HG02981 (cell line): ENCODE data around the gene DIAPH2.

Experiments used
- ATAC-seq: cut with Tn5 transposase; IDR thresholded peaks from one replicate; pipeline ENCODE4 v1.9.1; 2021; ENCODE audit warnings: mild to moderate bottlenecking, moderate library complexity; ENCODE audit not compliant: unreplicated experiment

DIAPH2 gene

DNA sequence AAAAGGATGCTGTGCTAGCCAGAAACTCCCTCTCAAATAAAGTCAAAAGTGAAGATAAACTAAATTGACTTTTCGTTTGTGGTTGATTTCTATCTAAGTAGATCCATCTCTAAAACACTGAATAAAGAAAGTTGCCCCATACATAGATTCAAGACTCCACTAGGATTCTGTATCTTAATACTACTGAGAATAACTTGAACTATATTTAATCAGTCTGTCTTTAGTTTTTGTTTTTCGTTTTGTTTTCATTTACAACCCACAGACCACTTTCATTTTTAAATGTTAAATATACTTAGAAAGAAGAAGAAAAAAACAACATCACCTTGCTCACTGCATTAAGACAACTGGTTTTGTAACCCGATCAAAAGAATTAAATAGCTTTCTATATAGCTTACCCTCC, 854.1 kb downstream of the DIAPH2 start:
- ATAC-seq, result no peak

DNA sequence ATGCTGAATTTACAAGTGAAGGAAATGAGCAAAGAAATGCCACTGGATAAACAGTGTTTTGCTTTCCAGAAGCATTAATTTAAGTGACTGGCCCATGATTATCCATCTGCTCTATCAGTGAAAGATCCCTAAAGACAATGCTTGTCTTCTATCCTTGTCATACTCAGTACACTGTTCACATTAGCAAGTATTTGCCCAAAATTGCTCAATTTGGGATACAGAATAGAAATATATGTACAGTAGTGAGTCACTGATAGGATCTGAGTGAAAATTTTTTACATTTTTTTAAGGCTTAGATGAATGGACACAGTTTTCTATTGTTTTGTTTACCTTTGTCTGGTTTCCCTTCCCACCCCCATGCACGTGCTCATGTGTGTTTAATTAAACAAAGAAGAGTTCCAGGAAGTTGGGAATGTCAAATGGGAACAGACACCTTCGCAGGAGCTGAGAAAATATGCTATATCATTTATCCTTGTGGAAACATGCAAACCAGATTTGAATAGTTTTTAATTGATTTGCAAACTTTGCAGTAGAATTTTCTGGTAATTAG, 855.4 kb downstream of the DIAPH2 start:
- ATAC-seq, result no peak

DNA sequence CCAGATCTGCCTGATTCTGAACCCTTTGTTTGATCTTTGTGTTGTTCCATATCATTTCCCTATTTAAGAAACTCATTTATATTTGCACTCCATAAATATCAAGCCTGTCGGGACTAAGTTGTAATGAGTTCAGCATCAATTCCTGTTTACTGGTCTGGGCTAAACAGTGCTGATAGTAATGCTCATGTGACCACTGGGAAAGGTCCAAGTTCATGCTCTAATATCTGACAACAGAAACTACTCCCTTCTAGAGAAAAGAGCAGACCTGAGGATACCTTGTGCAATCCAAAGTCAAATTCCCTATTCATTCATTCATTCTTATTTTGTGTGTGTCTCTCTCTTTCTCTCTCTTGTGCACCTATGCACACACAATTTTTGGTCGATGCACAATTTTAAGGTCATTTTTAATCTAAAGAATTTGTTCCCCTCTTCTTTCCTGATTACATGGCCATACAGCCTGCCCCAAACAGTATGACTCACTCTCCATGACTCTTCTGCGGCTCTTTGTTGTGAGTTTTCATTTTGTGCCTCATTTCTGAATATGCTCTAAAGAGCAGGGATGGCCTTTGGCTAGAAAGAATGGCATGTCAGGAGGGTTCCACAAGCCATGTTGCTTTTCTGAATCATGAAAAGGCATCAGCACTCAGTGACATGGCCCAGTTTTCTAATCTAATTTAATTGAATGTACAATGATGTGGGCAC, 863.4 kb downstream of the DIAPH2 start:
- ATAC-seq, result no peak

DNA sequence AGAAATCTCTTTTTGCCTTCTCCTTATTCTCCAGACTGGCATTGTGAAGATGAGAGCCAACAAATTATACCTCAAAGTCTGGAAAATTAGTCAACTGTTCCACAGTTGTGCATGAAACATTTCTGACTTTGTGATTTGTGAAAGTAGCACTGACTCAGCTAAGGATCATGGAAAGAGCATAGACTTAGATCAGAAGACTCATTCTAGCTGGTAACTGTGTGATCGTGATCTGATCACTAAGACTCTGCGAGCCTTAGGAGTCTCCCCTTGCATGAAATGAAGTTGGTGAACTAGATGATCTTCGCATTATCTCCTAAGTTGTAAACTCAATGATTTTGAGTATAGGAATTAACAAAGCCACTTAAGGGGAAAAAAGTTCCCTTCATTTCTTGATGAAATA, 867.2 kb downstream of the DIAPH2 start:
- no peak for ATAC-seq

DNA sequence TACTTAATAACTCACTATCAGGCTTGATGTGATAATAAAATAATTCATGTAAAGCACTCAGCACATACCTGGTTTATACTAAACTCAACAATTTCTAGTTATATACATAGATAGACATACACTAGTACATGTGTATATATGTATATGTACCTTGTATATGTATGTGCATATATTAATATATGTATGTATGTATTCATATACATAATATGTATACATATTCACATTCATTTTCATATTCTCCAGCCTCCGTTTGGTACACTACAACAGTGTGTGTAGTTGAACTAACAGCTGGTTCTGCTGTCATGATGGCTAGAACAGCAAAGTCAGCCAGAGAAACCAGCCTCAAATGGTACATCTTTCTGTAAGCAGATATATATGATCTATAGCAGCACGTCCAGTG, 869.2 kb downstream of the DIAPH2 start:
- no peak for ATAC-seq

DNA sequence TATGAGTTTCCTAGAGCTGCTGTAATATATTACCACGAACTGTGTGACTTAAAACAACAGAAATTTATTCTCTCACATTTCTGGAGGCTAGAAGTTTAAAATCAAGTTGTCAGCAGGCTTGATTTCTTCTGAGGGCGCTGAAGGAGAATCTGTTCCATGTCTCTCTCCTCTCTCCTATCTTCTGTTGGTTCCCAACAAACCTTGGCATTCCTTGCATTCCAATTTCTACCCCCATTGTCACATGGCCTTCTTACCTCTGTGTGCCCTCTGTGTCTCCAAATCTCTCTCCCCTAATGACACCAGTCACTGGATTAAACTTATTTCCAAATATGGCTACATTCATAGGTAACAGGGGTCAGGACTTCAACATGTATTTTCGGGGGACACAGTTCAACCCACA, 871.7 kb downstream of the DIAPH2 start:
- ATAC-seq, result no peak

DNA sequence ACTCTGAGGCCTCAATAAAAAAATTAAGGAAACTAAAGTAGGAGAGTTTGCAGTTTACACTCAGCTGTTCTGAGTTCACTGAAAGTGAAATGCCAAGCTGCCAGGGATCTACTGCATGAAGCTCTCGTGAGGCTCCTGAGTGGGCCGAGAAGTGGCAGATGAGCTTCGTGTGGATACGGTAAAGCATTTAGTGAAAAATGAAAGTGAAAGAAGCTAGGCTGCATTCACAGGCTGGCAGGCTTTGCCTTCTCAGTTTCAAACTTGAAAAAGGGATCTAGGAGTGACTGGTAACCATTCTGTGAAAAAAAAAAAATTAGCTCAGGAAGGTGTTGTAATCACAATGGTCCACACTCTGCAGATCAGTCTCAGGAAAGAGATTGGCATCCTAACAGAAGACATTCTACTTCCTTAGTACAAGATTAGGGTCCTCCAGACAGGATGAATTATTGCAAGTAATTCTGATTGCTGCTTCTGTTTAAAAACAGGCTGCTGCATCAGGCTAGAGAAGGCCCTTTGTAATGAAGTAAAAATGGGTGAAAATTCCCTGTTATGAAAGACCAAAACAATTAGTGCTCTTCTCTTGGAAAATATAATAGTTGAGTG, 879.0 kb downstream of the DIAPH2 start:
- peak; percentile 99 for ATAC-seq

DNA sequence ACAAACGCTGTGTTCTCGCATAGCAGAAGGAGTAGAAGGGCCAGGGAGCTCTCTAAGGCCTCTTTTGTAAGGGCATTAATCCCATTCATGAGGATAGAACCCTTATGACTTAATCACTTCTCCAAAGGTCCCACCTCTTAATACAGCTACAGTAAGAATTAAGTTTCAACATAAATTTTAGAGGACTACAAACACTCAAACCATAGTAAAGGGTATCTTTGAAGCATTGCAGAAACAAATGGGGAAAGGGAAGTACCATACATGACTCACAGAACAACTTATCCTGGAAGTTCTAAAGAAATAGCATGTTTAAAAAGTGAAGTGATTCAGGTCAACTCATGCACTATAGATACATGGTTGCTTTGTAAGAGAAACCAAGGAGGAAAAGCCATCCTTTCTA, 879.9 kb downstream of the DIAPH2 start:
- no peak for ATAC-seq

DNA sequence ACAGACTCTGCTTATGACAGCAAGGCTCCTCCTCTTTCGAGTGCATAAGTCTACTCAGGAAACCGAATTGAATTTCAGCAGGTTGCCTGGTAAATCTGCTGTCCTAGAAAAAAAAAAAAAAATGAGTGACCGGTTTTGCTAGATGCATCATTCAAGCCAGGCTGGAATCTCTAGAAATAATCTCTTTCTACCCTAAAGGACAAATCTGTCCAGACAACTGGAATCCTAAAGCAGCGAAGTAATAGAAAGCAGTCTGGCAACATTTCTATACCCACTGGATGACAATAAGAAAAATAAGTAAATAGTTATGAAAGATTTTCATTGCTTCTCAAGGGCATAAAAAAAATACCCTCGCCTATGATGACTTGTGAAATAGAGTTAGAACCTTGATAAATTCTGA, 902.5 kb downstream of the DIAPH2 start:
- no peak for ATAC-seq

DNA sequence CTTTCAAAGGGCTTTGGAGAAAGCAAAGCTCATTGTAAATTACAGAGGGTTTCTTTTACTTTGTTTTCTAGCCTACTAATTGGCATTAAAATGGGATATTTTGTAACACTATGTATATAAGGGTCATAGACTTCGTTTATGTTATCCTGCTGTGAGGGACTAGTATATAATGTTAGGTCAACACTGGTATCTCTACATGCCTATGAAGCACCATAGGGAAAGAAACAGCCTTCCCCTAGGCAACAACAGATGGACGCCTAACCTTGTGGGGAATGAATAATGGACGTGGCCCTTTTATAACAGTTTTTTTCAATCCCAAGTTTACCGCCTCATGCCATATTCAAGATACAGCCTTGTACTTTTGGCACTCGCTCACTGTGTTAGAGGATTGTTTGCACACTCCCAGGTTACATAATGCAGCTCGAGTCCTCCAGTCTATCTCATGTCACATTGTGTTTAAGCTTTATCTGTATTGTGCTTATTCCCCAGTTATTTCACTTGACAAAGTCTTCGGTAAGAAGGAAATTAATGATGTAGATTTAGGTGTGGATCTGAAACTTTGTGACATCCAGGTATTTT, 910.1 kb downstream of the DIAPH2 start:
- no peak for ATAC-seq

DNA sequence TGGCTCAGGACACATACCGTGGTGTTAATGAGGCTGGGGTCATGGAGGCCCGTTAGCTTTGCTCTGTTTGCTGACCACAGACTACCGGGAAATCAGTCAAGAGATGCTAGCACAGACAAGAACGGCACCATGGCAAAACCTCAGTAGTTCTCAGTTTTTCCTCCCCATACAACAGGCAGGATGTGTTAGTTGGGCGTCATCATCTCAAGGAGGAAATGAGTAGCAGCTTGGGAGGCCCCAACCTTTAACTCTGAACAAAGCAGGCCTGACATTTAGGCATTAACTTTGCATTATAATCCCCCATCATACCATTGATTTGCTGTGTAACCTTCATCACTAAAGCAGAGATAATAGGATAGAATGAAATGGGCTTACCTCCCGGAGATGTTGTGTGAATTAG, 913.3 kb downstream of the DIAPH2 start:
- no peak for ATAC-seq

DNA sequence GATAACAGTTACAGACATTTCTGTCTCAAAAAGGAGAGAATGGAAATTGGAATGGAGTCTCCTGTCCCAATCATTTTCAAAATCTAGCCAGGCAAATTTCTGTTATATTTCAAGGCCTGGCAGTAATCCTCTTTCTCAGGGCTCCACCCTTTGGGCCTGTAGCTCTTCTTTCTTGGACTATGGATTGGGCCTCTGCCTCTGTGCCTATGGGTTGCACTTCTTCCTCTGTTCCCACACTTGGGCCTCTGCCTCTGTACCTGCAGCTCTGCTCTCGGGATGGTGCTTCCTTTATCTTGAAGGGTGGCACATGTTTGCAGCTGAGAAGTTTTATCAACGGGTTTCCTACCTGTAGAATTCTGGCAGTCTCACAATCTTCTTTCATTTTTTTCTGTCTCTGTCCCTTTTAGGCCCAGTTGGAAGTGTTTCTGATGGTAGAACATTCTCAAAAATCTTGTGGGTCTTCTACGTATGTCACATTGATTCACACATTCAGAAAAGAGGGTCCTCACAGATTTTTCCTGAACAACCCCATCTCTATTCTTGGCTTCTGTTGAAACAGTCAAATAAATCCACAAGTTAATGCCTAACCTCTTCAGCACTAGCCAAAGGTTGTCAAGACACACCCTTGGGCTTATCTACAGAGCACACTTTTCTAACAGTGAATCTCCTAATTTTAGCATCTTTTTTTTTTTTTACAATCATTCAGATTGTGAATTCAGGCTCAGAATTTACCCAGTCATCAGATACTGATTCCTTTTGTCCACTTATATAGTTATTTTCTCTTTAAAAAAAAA, 918.0 kb downstream of the DIAPH2 start:
- no peak for ATAC-seq

DNA sequence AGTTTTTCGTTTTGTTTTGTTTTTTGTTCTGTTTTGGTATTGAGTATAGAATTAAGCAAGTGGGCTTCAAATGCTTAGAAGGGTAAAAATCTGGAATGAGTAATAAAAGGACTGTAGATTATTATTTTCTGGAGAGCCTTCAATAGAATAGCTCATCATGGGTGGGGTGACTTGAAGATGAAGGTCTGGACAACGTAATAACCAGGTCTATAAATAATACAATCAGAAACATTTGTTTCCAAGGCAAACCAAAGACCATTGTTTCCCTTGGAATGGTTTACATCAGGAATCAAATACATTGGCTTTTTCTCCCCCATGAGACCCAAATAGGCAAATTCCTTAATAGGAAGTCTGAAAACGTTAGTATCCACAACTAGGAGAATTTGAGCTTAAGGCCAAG, 920.6 kb downstream of the DIAPH2 start:
- ATAC-seq, result no peak

DNA sequence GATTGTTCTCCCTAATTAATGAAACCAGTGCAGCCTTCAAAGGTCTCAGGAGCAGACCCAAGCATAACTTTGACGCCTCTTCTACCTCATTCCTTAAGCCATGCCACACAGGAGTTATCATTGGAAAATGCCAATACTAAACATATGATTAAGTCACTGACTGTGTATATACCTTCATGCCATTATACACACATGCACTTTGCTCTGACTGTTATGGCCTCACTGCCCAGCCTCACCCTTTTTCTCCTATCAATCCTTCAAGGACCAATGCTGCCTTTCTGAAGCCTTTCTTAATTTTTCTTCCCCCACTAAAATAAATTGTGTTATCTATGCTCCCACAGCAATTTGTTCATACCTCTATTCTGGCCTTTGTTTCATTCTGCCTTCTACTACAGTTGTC, 924.7 kb downstream of the DIAPH2 start:
- ATAC-seq, result no peak

DNA sequence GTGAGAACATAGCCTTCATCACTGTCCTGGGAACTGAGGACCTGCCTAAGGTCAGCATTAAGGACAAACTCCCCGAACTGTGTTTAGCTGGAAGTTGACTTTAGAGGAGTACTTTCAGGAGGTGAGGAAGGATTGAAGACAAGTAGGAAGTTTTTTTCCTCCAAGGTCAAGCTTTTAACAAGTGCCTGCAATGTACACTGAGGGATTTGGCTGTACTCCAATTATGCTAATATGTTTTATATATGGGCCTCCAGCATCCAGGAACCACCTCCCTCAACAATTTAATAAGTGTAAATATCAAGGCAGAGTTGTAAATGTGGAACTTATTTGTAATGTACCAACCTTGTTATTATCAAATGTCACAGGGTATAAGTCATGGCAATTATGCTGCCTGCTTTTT, 925.3 kb downstream of the DIAPH2 start:
- ATAC-seq, result no peak

DNA sequence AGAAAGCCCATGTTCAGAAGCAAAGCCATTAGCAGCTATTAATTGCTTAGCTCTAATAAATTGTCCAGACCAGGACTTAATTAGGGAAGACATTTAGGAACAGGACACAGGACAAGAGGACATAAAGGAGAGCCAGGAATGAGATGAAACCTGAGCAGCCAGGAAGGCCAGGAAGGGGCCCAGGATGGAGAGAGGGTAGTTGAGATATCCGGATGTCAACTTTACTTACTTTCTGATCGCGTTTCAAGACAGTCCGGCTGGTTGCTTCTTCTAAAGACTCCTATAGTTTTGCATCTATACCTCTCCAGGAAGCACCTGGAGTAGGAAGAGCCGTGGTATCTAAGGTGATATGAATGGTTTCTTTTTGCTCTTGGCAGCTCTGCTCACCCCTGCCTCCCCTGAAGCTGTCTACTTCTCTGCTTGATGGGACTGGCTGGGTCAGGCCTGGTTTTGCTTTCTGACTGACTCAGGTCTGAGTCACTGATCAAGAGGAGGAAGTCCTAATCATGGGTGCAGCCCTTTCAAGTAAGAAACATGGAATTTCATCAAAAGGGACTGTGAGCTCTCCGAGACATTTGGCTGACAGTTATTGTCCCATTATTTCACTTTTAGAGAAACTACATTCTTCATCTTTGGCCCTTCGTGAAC, 932.4 kb downstream of the DIAPH2 start:
- ATAC-seq, result peak; percentile 97

DNA sequence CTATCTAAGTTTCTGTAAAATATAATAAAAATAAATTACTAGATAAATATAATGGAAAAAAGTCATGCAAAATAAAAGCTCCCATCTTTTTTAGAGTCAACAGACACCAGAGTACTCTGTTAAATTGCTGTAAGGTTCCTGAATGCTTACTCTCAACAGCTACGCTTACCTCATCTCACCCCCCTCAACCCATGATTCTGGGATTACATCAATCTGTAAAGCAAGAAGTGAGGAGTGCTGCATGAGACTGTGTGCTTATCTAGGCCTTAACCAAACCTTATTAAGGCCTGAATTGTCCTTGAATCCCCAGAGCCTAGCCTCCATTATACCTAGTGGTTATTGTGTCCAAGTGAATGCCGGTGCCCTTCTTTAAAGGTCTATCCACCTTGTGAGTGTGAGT, 934.9 kb downstream of the DIAPH2 start:
- ATAC-seq, result no peak

DNA sequence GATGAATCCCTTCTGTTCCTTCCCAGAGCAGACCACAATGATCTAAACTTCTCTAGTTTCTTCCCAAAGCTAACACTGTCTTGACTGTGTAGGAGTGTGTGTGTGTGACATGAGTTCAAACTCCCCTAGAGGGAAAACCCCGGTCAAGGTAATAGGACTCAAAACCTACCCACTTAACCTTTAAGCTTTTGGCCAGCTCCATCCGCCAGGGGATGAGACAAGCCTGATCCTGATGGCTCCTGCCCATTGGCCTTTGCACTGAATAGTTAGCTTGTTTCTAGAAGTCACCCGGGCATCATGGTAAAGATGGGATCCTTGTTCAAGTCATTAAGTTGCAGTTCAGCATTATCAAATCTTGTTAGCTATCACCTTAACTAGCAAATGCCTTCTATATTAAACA, 937.5 kb downstream of the DIAPH2 start:
- no peak for ATAC-seq

DNA sequence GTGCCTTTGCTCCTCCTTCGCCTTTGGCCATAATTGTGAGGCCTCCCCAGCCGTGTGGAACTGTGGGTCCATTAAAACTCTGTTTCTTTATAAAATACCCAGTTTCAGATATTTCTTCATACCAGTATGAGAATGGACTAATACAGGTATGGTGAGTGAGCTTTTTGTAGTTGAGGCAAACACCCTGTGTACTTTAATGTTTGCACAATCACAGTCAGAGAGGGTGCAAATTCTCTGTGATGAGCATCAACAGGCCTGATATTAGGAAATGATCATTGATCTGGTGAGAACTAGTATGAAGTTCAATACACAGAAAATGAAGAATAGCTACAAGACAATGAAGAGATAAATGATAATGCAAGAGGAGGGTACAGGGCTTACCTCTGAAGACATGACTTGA, 943.7 kb downstream of the DIAPH2 start:
- ATAC-seq, result no peak

DNA sequence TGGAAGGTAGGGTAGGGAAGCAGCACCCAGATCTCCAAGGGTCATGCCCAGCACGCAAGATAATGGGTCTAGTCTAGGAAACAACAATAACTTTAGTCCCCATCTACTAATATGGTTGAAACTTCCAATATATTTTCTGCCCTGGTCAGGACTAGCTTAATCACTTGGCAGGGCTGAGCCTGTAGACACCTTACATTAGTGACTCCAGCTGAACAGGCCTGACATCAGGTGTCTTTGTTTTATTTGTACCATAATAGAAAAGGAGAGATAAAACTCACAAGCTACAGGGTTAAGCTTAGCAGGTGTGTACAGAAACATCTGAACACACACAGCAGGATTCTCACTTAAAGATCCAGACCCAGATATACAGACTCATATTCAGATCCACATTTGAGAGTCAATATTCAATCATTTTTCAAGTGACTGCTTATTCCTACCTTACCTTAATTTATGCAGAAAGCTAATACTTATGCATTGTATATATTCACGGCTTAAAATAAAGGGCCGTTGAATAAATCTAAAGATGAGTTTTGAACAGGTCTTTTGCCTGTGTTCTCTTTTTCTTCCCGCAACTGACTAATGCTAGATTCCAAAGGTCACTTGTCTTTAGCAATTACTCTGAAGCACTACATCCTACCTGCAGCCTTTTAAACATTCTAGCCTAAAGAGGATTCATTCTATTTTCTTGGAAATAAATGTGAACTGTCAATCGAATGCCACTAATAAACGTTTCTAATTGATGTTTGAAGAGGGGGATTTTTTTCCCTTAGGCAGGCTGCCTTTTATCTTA, 944.4 kb downstream of the DIAPH2 start:
- ATAC-seq, result no peak
